Measurements from ENCODE around the gene RSBN1L.
A peak's percentile ranks its signal among the peaks of the same experiment; 100 is the strongest.
"Not testable (repeated sequence)": the region's sequence is repeated elsewhere in the genome, so short reads cannot be mapped to it uniquely, and the experiment has no call there.

The RSBN1L gene

DNA sequence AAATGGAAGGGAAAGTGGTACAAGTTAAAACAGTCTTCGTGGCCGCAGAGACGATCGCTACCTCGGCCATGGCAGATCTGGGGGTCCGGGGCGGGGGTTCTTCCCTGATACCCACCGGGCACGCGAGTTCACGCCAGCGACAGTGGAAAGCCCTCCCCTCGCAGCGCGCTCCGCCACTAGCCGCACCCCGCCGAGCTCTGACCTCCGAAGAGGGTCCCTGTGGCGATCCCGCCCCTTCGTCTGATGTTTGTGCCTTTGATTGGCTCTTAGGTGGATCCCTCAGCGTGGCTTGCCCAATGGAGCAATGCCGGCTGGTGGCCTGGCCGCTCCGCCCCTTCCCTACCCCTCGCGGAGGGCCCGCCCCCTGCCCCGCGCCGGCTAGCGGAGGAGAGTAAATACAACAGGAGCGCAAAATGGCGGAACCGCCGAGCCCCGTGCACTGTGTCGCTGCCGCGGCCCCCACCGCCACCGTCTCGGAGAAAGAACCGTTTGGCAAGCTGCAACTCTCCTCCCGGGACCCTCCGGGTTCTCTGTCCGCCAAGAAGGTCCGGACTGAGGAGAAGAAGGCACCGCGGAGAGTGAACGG, at the start of gene RSBN1L:
Gene RSBN1L (plus strand): TSS at position 403 of the 586 bp plus-strand sequence. CDS start 11 bp downstream, at position 414.
- DNase-seq (ENCODE audit: low read depth in 2 of 3, low spot score in 1 of 3) = peak; percentile 96 to 97 (median 96)

DNA sequence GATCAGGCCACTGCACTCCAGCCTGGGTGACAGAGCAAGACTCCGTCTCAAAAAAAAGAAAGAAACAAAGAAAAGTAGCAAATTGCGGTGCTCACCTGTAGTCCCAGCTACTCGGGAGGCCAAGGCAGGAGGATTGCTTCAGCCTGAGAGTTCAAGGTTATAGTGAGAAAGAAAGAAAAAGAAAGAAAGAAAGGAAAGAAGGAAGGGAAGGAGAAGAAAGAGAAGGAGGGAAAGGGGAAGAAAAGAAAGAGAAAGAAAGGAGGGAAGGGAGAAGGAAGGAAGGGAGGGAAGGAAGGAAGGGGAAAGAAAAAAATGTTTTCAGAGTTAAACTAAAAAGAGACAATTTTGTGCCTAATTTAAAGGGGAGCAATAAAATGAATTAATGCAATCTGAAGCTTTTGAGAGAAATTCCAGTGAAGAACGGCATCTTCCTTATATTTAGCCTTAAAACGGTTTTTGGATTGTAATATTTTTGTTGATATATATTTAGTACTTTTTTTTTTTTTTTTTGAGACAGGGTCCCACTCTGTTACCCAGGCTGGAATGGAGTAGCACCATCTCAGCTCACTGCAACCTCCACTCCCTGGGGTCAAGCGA, 47.4 kb upstream of the RSBN1L start:
- no peak for DNase-seq (ENCODE audit: low read depth in 2 of 3, low spot score in 1 of 3)

DNA sequence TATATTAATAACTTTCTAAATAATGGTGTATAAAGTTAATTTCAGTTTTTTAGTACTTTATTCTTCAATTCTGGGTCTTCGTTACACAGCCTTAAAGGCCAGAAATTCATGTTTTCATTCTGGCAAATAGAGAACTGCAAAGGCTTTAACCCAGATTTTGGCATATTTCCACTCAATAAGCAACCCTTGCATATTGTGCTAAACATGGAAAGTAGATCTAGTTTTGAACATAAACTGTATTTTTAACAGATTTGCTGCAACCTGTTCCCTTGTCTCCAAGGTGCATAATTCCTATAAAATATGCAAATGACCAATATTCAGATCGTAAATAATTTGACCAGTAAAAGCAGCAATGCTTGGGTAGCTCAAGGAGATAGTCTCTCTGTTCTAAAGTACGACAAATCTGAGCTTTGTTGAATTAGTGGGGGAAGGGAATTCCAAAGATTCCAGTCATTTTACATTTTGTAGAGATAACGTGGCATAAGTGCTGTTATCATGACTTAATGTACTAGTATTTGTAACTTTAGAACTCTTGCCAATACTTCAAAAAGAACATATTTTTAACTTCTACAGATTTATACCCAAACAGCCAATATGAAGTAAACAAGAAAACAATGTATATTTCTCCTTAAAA, 46.4 kb upstream of the RSBN1L start:
- DNase-seq (ENCODE audit: low read depth in 2 of 3, low spot score in 1 of 3) = no peak

DNA sequence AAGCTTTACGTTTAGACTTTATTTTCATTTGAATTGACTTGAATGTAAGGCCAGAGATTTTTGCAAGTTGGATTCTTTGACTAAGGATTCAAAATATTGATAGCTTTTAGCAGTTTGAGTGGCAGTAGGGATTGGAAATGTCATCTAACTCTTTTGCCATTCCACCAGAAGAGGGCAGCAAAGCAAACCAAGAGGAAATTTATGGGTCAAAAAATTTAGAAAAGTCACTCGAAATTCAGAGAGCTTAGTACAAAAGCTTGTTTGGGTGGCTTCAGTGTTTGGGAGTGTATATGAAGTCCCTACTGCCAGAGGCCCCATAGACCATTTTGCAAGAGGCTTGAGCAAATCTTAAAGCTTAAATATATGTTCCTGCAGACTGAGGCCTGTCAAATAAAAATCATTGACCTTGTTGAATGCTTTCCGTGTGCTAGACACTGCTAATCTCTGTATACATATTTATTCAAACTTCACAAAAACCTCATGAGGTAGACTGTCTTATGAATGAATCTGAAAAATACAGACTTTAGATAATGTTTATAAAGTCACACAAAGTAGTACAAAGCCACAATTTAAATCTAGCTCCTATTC, 44.6 kb upstream of the RSBN1L start:
- peak in 1 of 3 donors; percentile 54 for DNase-seq (ENCODE audit: low read depth in 2 of 3, low spot score in 1 of 3)

DNA sequence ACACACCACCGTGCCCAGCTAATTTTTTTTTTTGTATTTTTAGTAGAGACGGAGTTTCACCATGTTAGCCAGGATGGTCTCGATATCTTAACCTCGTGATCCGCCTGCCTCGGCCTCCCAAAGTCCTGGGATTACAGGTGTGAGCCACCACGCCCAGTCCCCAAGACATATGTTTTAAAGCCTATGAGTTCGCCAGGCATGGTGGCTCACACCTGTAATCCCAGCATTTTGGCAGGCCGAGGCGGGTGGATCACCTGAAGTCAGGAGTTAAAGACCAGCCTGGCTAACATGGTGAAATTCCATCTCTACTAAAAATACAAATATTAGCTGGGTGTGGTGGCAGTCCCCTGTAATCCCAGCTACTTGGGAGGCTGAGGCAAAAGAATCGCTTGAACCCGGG, 43.4 kb upstream of the RSBN1L start:
- not testable (repeated sequence) for DNase-seq (ENCODE audit: low read depth in 2 of 3, low spot score in 1 of 3)

DNA sequence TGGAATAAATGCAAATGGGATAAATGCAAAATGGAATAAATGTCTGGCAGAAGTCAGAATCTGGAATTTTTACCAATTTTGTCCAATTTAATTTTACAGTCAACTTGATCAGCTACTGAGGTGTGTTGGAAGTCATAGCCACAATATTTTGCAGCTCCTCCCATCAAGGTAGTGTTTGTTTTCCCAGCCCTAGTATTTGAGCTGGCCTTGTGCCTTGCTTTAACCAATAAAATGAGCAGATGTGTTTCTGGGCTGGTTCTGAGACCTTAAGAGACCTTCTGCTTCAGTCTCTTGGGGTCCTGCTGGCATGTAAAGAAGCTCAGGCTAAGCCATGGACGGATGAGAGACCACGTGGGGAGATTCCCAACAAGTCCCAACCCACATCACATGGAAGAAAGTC, 42.7 kb upstream of the RSBN1L start:
- no peak for DNase-seq (ENCODE audit: low read depth in 2 of 3, low spot score in 1 of 3)

DNA sequence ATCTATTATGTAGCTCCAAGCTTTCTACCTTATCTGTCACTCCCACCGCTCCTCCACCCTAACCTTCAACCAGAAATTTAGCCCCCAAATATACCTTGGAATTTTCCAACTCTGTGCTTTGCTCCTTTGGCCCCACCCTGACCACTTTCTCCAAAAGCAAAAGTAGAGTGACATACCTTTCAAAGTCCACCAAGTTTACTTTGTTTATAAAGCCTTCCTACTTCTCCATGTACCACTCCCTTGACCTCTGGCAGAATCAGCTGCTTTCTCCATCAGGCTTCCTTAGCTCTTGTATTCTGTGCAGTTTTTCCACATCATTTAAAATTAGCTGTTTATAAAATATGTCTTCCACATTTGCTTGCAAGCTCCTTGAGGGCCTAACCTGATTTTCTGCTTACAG, 40.9 kb upstream of the RSBN1L start:
- DNase-seq (ENCODE audit: low read depth in 2 of 3, low spot score in 1 of 3) = no peak

DNA sequence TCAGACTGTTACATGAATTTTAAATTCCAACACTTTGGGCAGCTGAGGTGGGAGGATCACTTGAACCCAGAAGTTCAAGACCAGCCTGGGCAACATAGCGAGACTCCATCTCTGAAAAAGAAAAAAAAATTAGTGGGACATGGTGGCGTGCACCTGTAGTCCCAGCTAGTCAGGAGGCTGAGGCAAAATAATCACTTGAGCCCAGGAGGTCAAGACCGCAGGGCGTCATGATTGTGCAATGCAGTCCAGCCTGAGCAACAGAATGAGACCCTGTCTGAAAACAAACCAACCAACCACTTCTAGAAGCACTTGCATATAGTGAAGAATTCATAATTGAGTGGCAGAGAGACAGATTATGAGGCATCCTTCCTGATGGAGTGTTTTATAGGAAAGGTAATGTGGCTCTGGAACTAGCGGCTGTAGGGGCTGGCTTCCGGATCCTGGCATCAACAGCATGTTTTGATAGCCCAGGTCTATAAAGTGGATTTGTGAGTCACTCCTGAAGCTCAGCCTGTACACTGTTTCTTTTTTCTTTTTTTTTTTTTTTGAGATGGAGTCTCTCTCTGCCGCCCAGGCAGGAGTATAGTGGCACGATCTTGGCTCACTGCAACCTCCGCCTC, 40.3 kb upstream of the RSBN1L start:
- DNase-seq (ENCODE audit: low read depth in 2 of 3, low spot score in 1 of 3) = no peak

DNA sequence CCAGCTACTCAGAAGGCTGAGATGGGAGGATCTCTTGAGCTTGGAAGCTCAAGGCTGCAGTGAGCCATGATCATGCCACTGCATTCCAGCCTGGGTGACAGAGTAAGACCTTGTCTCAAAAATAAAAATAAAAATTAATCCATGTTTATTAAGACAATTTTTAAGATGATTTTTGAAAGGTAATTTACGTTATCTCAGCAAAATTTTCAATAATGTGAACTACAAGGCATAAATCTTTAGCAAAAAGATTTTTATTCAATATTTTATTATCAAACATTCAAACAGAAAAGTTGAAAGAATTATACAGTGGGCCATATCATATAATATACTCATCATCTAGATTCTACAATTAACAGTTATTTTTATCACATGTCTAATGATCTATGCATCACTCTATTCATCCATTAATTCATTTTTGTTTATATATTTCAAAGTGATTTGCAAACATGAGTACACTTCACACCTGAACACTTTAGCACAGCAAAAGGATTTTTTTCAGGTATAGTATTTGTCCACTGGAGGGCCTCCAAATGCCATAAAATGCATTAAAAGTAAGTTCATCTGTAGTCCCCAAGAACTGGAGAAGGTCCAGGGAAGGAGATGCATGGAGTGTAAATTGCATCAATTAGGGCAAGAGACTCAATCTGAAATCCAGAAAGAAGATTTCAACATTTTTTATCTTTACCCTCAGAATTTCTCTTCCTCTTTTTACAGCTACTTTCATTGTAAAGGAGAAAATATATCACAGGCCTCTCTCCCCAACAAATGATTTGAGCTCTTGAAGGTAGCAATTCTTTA, 38.6 kb upstream of the RSBN1L start:
- DNase-seq (ENCODE audit: low read depth in 2 of 3, low spot score in 1 of 3) = peak in 1 of 3 donors; percentile 14

DNA sequence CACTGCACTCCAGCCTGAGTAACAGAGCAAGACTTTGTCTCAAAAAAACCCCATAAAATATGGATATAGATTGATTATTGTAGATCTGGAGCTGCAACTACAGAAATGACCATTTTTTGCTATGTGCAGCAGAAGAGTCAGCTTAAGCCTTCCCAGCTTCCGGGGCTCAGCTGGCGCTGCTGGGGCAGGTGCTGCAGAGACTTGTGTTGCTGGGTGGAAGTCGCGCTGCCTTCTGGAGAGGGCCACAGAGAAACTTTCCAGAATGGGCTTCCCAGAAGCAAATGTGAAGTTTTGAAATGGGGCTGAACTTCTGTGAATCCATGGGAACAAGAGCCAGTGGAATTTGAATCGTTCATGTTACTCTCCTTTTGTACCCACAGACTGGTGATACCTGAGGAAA, 37.3 kb upstream of the RSBN1L start:
- DNase-seq (ENCODE audit: low read depth in 2 of 3, low spot score in 1 of 3) = no peak

DNA sequence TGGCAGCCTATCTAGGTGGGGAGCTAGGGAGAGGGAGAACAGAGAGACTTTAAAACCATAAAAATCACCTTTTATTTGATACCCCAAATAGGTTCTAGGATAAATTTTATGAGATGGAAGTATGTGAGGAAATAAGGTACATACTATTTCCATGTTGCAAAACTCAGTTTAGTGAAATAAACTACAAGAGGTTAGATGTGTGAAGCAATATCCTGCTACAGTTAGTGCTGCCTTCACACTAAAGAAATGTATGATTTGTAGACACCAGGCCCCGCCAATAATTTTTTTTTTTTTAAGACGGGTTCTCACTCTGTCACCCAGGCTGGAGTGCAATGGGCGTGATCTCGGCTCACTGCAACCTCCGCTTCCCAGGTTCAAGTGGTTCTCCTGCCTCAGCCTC, 34.4 kb upstream of the RSBN1L start:
- no peak for DNase-seq (ENCODE audit: low read depth in 2 of 3, low spot score in 1 of 3)

DNA sequence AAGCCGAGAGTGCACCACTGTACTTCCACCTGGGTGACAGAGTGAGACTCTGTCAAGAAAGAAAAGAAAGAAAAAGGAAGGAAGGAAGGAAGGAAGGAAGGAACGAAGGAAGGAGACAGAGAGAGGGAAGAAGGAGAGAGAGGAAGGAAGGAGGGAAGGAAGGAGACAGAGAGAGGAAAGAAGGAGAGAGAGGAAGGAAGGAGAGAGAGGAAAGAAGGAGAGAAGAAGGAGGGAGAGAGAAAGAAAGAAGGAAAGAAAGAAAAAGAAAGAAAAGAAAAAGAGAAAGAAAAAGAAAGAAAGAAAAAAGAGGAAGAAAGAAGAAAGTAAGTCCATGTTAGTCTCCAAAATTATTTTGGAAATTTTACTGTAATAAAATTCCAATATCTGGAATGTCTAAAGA, 33.4 kb upstream of the RSBN1L start:
- DNase-seq (ENCODE audit: low read depth in 2 of 3, low spot score in 1 of 3) = no peak

DNA sequence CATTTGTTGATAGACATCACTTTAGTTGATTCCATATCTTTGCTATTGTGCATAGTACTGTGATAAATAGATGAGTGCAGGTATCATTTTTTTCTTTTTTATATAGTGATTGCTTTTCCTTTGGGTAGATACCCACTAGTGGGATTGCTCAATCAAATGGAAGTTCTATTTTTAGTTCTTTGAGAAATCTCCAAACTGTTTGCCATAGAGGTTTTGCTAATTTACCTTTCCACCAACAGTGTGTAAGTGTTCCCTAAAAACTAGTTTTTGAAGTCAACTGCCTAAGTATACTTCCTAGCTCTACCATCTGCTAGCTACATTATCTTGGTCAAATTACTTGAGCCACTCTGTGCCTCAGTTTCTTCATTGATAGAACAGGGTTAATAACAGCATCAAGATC, 31.5 kb upstream of the RSBN1L start:
- no peak for DNase-seq (ENCODE audit: low read depth in 2 of 3, low spot score in 1 of 3)

DNA sequence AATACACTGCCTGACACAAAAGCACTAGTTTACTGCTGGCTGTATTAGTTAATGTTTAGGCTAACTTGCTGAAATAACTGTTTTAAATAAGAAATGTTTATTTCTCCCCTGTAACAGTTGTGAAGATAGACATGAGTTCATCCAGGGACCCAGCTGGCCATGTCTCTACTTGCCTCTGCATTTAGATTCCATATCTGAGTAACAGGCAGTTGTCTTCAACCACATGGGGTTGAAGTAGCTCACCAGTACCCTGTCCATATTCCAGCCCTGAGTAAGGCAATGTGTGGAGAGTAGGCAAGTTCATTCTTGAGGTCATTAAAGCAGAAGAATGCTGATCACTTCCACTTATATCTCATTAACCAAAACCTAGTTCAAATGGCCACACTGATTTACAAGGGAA, 31.1 kb upstream of the RSBN1L start:
- no peak for DNase-seq (ENCODE audit: low read depth in 2 of 3, low spot score in 1 of 3)

DNA sequence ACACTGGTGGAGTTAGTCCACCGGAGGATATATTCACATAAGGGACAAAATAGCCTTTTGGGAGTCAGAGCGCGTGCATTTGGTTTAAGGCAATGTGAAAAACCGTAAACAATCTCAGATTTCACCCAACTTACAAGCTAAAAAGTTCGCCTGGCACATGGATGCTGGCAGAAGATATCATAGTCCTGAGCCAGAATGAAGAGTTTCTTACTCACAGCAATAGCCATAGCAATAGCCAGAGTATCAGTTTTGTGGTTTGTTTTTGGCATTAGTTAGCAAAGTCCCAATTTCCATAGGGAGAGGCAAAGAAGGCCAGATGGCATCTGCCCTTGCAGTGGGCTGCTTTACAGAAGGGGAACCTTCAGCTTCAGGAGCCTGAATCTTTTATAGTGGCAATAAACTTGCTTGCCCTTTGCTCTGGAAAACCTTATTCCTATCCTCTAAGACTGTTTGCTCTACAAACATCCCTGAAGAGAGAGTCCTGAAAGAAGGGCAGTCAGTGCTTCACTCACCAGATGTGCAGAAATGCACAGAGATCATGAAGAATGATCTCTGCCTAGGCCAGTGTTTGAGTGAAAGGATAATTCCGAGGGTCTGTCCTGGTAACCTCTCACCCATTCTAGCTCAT, 28.7 kb upstream of the RSBN1L start:
- DNase-seq (ENCODE audit: low read depth in 2 of 3, low spot score in 1 of 3) = no peak

DNA sequence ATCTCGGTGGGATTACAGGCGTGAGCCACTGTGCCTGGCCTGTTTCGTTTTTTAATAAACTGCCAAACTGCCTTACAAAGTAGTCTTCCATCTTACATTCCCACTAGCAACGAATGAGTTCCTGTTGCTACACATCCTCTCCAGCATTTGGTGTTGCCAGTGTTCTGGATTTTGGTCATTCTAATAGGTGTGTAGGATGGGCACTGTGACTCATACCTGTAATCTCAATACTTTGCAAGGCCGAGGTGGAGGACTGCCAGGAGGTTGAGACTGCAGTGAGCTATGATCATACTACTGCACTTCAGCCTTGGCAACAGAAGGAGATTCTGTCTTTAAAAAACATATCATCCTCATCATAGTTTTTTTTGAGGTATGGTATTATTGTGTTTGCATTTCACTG, 21.4 kb upstream of the RSBN1L start:
- DNase-seq (ENCODE audit: low read depth in 2 of 3, low spot score in 1 of 3) = no peak

DNA sequence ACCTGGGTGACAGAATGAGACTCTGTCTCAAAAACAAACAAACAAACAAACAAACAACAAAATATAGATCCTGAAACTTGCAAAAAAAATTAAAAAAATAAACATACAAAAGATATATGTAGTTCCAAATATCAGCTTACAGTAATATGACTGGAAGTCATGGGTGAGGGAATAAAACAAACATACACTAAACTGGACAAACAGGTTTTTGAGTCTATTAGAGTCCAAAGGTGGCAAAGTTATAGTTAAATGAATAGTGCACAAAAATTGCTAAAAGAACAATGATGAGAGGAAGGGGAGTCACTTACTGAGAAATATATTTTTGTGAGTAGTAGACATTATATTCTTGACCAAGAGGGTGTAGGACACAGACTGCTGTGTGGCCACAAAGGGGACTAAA, 16.7 kb upstream of the RSBN1L start:
- DNase-seq (ENCODE audit: low read depth in 2 of 3, low spot score in 1 of 3) = no peak

DNA sequence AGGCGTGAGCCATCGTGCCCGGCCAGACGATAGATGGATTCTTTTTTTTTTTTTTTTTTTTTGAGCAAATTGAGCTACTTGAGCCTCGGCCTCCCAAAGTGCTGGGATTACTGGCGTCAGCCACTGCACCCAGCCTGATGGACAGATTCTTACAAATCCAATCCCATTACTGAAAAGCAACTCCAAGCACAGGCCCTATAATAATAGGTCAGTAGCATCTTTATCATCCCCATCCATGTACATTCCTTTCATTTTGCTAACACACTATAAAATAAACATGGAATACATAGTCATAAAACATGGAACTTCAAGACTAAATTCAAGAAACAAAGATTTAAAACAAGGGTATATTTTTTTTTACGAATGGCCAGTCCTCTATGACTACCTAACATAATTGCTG, 16.0 kb upstream of the RSBN1L start:
- DNase-seq (ENCODE audit: low read depth in 2 of 3, low spot score in 1 of 3) = no peak

DNA sequence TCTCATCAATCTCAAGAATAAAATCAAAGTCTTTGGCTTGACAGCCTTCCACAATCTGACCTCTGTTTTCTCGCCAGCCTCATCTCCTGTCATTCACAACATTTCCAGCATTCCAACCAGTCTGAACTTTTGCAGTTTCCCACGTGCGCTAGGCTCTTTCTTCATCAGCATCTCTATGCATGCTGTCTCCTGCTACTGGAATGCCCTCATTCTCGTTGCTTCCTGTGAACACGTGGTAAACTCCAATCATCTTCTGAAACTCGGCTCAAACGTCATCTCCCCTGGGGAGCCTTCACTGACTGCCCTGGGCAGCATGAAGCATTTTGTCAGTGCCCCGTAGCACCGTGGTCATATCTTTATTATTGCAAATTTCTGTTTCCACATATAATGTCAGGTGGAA, 12.2 kb upstream of the RSBN1L start:
- no peak for DNase-seq (ENCODE audit: low read depth in 2 of 3, low spot score in 1 of 3)

DNA sequence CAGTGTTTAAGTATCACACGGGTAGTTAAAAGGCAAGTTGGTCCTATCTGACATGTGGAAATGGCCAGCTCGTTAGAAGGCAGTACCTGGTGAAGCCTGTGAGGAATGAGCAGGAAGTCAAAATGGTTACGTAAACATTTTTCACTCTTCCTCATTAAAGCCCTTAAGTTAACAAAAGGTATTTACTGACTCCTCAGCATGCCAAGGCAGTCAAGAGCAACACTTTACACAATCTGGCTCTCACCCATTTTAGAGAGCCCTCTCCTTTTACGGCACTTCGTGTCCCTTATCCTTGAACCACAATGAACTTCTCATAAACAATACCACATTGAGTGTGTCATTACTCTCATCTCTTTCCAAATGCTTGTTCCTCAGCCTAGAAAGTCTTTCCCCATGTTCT, 11.0 kb upstream of the RSBN1L start:
- DNase-seq (ENCODE audit: low read depth in 2 of 3, low spot score in 1 of 3) = no peak
